ENCODE data around the gene BCL2L15.

BCL2L15 gene

DNA sequence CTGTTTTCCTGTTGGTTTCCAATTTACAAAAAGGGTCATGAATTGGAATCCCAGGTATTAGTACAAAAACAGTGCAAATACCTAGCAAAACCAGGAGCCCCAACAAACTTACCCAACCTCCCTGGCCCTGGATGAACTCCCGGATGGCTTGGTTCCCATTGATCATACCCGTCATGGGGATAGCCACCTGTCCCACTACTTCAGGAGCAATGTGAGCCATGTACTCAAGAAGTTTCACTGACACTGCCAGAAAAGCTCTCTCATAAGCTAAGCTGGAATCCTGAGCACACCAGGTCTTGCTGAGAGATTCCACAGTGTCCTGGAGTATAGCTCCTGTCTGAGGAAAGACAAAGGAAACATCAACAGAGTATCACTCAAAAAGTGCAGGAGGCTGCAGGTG is 5.7 kb downstream of the BCL2L15 start:
- Histone ChIP-seq H3K14ac (ENCODE audit: low read length) (no peak overlapping the region), H4K12ac (ENCODE audit: low read depth, low read length) (no peak overlapping the region), H3K23ac (ENCODE audit: low read length) (no peak overlapping the region), H3K27me3 (ENCODE audit: insufficient read depth, low read length) (no peaks in the 10 kb centered on the region), H3K4me1 (ENCODE audit: control insufficient read depth in 1 of 2, insufficient read depth in 2 of 2, low read length in 2 of 2) (no peaks in the 10 kb centered on the region), H3K9me3 (ENCODE audit: insufficient read depth, low read depth, low read length) (no peaks in the 10 kb centered on the region), H4K8ac (ENCODE audit: low read depth, low read length) (no peak overlapping the region), H4K91ac (ENCODE audit: low read depth, low read length) (no peak overlapping the region), H2BK5ac (ENCODE audit: low read depth, low read length, poor library complexity) (no peak overlapping the region), H2AK5ac (ENCODE audit: low read length) (no peak overlapping the region), H3K27ac (ENCODE audit: low read depth, low read length) (no peak overlapping the region), H3K79me2 (ENCODE audit: control insufficient read depth, insufficient read depth, low read length, poor library complexity) (no peaks in the 10 kb centered on the region), H2AFZ (ENCODE audit: insufficient read depth, low read length, poor library complexity) (no peak overlapping the region), H3K36me3 (ENCODE audit: control insufficient read depth in 1 of 2, insufficient read depth in 2 of 2, low read length in 2 of 2) (no peaks in the 10 kb centered on the region), H3K4me3 (ENCODE audit: low read depth, low read length) (no peak overlapping the region), H3K4me2 (ENCODE audit: low read length) (no peak overlapping the region), H3K9ac (ENCODE audit: low read length) (no peak overlapping the region), H3K4ac (ENCODE audit: low read depth, low read length) (no peak overlapping the region), H3K18ac (ENCODE audit: low read length) (no peak overlapping the region), H2BK12ac (ENCODE audit: low read length) (no peak overlapping the region), H3K79me1 (ENCODE audit: low read length) (no peaks in the 10 kb centered on the region), H2BK120ac (ENCODE audit: insufficient read depth, low read length, poor library complexity) (no peak overlapping the region)
- no peak for DNase-seq
- WGBS (ENCODE audit: extremely low coverage, insufficient coverage, insufficient read length): no CpG with 5 or more reads among the region's 2 CpGs

- H3K9me3 ChIP-seq (ENCODE audit: insufficient read depth, low read depth, low read length): no peaks in the 10 kb centered on the region
These were observed 7.7 kb downstream of the BCL2L15 start for GRCh38 chr1:113879739-113880038.

DNA sequence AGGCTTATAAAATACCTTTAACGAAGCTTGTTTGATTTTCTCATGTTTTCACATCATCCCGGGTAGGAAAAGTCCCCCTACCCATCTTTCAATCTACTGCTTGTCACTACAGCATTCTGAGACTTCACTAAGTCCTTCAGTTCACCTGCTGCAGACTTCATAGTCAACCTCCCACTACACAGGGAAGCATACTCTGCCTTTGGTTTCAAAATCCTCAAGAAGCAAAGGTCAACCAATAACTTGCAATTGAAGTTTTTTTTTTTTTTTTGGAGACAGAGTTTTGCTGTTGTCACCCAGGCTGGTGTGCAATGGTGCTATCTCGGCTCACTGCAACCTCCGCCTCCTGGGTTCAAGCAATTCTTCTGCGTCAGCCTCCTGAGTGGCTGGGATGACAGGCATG is 11.2 kb downstream of the BCL2L15 start:
- Histone ChIP-seq H3K27me3 (ENCODE audit: insufficient read depth, low read length) (no peaks in the 10 kb centered on the region), H3K18ac (ENCODE audit: low read length) (no peak overlapping the region), H3K79me1 (ENCODE audit: low read length) (no peaks in the 10 kb centered on the region), H3K27ac (ENCODE audit: low read depth, low read length) (no peak overlapping the region), H4K91ac (ENCODE audit: low read depth, low read length) (no peak overlapping the region), H3K4ac (ENCODE audit: low read depth, low read length) (no peak overlapping the region), H3K9ac (ENCODE audit: low read length) (no peak overlapping the region), H2AK5ac (ENCODE audit: low read length) (no peak overlapping the region), H3K23ac (ENCODE audit: low read length) (no peak overlapping the region), H4K8ac (ENCODE audit: low read depth, low read length) (no peak overlapping the region), H2BK12ac (ENCODE audit: low read length) (no peak overlapping the region), H3K36me3 (ENCODE audit: control insufficient read depth in 1 of 2, insufficient read depth in 2 of 2, low read length in 2 of 2) (no peaks in the 10 kb centered on the region), H4K12ac (ENCODE audit: low read depth, low read length) (no peak overlapping the region), H3K4me3 (ENCODE audit: low read depth, low read length) (no peak overlapping the region), H3K4me1 (ENCODE audit: control insufficient read depth in 1 of 2, insufficient read depth in 2 of 2, low read length in 2 of 2) (no peaks in the 10 kb centered on the region), H2BK120ac (ENCODE audit: insufficient read depth, low read length, poor library complexity) (no peak overlapping the region), H2AFZ (ENCODE audit: insufficient read depth, low read length, poor library complexity) (no peak overlapping the region), H3K9me3 (ENCODE audit: insufficient read depth, low read depth, low read length) (no peaks in the 10 kb centered on the region), H3K79me2 (ENCODE audit: control insufficient read depth, insufficient read depth, low read length, poor library complexity) (no peaks in the 10 kb centered on the region), H2BK5ac (ENCODE audit: low read depth, low read length, poor library complexity) (no peak overlapping the region), H3K4me2 (ENCODE audit: low read length) (no peak overlapping the region), H3K14ac (ENCODE audit: low read length) (no peak overlapping the region)
- no CpG with 5 or more reads among the region's 5 CpGs for WGBS (ENCODE audit: extremely low coverage, insufficient coverage, insufficient read length)
- no peak for DNase-seq

More at GRCh38 chr1:113879739-113880038, 7.7 kb downstream of the BCL2L15 start:
- Histone ChIP-seq H2BK5ac (ENCODE audit: low read depth, low read length, poor library complexity) (no peak overlapping the region), H3K9ac (ENCODE audit: low read length) (no peak overlapping the region), H3K4me2 (ENCODE audit: low read length) (no peak overlapping the region), H4K91ac (ENCODE audit: low read depth, low read length) (no peak overlapping the region), H3K4ac (ENCODE audit: low read depth, low read length) (no peak overlapping the region), H3K18ac (ENCODE audit: low read length) (no peak overlapping the region), H3K79me2 (ENCODE audit: control insufficient read depth, insufficient read depth, low read length, poor library complexity) (no peaks in the 10 kb centered on the region), H4K12ac (ENCODE audit: low read depth, low read length) (no peak overlapping the region), H4K8ac (ENCODE audit: low read depth, low read length) (no peak overlapping the region), H3K4me3 (ENCODE audit: low read depth, low read length) (no peak overlapping the region), H2AK5ac (ENCODE audit: low read length) (no peak overlapping the region), H3K14ac (ENCODE audit: low read length) (no peak overlapping the region), H3K4me1 (ENCODE audit: control insufficient read depth in 1 of 2, insufficient read depth in 2 of 2, low read length in 2 of 2) (no peaks in the 10 kb centered on the region), H2BK120ac (ENCODE audit: insufficient read depth, low read length, poor library complexity) (no peak overlapping the region), H3K27me3 (ENCODE audit: insufficient read depth, low read length) (no peaks in the 10 kb centered on the region), H3K27ac (ENCODE audit: low read depth, low read length) (no peak overlapping the region), H2BK12ac (ENCODE audit: low read length) (no peak overlapping the region), H3K36me3 (ENCODE audit: control insufficient read depth in 1 of 2, insufficient read depth in 2 of 2, low read length in 2 of 2) (no peaks in the 10 kb centered on the region), H3K79me1 (ENCODE audit: low read length) (no peaks in the 10 kb centered on the region), H3K23ac (ENCODE audit: low read length) (no peak overlapping the region), H2AFZ (ENCODE audit: insufficient read depth, low read length, poor library complexity) (no peak overlapping the region)
- WGBS (ENCODE audit: extremely low coverage, insufficient coverage, insufficient read length): no CpG with 5 or more reads among the region's 4 CpGs
- no peak for DNase-seq

DNA sequence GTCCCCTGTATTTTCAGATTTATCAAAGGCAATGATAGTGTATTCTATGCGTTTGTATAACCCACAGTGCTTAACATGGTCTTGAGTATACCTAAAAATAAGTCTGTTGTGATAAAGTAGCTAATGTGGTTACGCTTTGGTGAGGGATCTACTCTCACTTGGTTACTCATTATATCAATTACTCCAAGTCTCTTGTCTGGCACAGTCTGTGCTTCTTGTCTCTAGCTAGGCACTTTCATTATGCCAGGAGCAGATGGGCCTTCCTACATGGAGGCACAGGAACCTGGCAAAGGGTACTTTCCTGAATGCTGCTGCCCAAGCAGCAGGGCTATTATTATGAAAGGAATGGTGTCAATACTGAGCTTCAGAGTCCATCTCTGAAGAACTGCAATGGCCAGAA is 11.7 kb downstream of the BCL2L15 start:
- Histone ChIP-seq H3K79me1 (ENCODE audit: low read length) (no peaks in the 10 kb centered on the region), H4K91ac (ENCODE audit: low read depth, low read length) (no peak overlapping the region), H3K27me3 (ENCODE audit: insufficient read depth, low read length) (no peaks in the 10 kb centered on the region), H3K14ac (ENCODE audit: low read length) (no peak overlapping the region), H3K27ac (ENCODE audit: low read depth, low read length) (no peak overlapping the region), H3K36me3 (ENCODE audit: control insufficient read depth in 1 of 2, insufficient read depth in 2 of 2, low read length in 2 of 2) (no peaks in the 10 kb centered on the region), H2AK5ac (ENCODE audit: low read length) (no peak overlapping the region), H4K12ac (ENCODE audit: low read depth, low read length) (no peak overlapping the region), H3K23ac (ENCODE audit: low read length) (no peak overlapping the region), H2BK12ac (ENCODE audit: low read length) (no peak overlapping the region), H3K4me3 (ENCODE audit: low read depth, low read length) (no peak overlapping the region), H3K9ac (ENCODE audit: low read length) (no peak overlapping the region), H3K4me1 (ENCODE audit: control insufficient read depth in 1 of 2, insufficient read depth in 2 of 2, low read length in 2 of 2) (no peaks in the 10 kb centered on the region), H3K4me2 (ENCODE audit: low read length) (no peak overlapping the region), H3K9me3 (ENCODE audit: insufficient read depth, low read depth, low read length) (no peaks in the 10 kb centered on the region), H4K8ac (ENCODE audit: low read depth, low read length) (no peak overlapping the region), H3K18ac (ENCODE audit: low read length) (no peak overlapping the region), H2BK120ac (ENCODE audit: insufficient read depth, low read length, poor library complexity) (no peak overlapping the region), H3K4ac (ENCODE audit: low read depth, low read length) (no peak overlapping the region), H2BK5ac (ENCODE audit: low read depth, low read length, poor library complexity) (no peak overlapping the region), H2AFZ (ENCODE audit: insufficient read depth, low read length, poor library complexity) (no peak overlapping the region), H3K79me2 (ENCODE audit: control insufficient read depth, insufficient read depth, low read length, poor library complexity) (no peaks in the 10 kb centered on the region)
- no CpG with 5 or more reads among the region's 2 CpGs for WGBS (ENCODE audit: extremely low coverage, insufficient coverage, insufficient read length)
- DNase-seq: no peak
